B cell (primary cell): ENCODE measurements around the gene DNAH2. TPM values are rescaled to one million over a fixed set of nuclear protein-coding genes. Genes with fewer than 3 reads are reported as not detected.

ENCODE experiments used
- ATAC-seq: fragments of 200-7000 bp; cut with Tn5 transposase; one replicate; pipeline ENCODE4 v1.10.0; 2021; ENCODE audit warnings: low read depth, mild to moderate bottlenecking, moderate number of reproducible peaks, moderate library complexity
- CTCF ChIA-PET: fragments of 350-600 bp; sonication (Branson Sonifier 250); formaldehyde crosslinking; loops from one replicate; lab custom pipeline; 2021; ENCODE audit warnings: antibody characterized with exemption, inconsistent platforms; lab: Charles Lee
- POLR2A ChIA-PET: fragments of 350-600 bp; sonication (Branson Sonifier 250); formaldehyde crosslinking; loops from one replicate; lab custom pipeline; 2021; ENCODE audit warnings: antibody characterized with exemption; lab: Charles Lee
- DNase-seq: peaks from one replicate; pipeline ENCODE4 v3.0.0; 2013
- H2AFZ ChIP-seq: 2 replicates; pipeline ENCODE4 v1.6.1; 2012; ENCODE audit warnings: mild to moderate bottlenecking, low read depth, low read length; ENCODE audit not compliant: insufficient read depth, poor library complexity, severe bottlenecking
- H3K27ac ChIP-seq, 2 donors: 1 replicate in 1 of 2; 2 replicates in 1 of 2; pipeline ENCODE4 v1.5.1; 2012 to 2013; ENCODE audit warnings: low read length in 2 of 2, mild to moderate bottlenecking in 2 of 2, moderate library complexity in 1 of 2
- H3K27me3 ChIP-seq, 4 experiments: fragments of 200-600 bp in 1 of 4; sonication (generic) in 1 of 4; replicated peaks in 1 of 4; 1 replicate in 2 of 4; 2 replicates in 2 of 4; pipeline versions ENCODE4 v1.6.1 to v1.7.0; 2013 to 2016; ENCODE audit warnings: low read length in 3 of 4, mild to moderate bottlenecking in 2 of 4, mixed read lengths in 1 of 4, moderate library complexity in 1 of 4; ENCODE audit not compliant: insufficient read depth in 4 of 4, control insufficient read depth in 3 of 4; ENCODE audit errors: control extremely low read depth in 1 of 4
- H3K36me3 ChIP-seq, 2 experiments: replicated peaks in 1 of 2; 1 replicate in 1 of 2; 2 replicates in 1 of 2; pipeline versions ENCODE4 v1.6.1 to v1.7.1; 2013; ENCODE audit warnings: low read length in 1 of 2; ENCODE audit not compliant: insufficient read depth in 2 of 2, control insufficient read depth in 1 of 2; ENCODE audit errors: control extremely low read depth in 1 of 2, extremely low read depth in 1 of 2
- H3K4me1 ChIP-seq, 2 donors: fragments of 200-600 bp in 1 of 2; sonication (generic) in 1 of 2; 1 replicate in 1 of 2; 2 replicates in 1 of 2; pipeline versions ENCODE4 v1.5.1 to v1.6.1; 2013 to 2017; ENCODE audit warnings: low read length in 2 of 2; ENCODE audit not compliant: control insufficient read depth in 2 of 2, insufficient read depth in 2 of 2
- H3K4me2 ChIP-seq: replicated peaks from 2 replicates; pipeline ENCODE3; 2012; ENCODE audit warnings: mild to moderate bottlenecking, low read depth, low read length; ENCODE audit not compliant: poor library complexity, severe bottlenecking
- H3K4me3 ChIP-seq, 5 experiments: fragments of 200-600 bp in 1 of 5; sonication (generic) in 1 of 5; 1 replicate in 3 of 5; 2 replicates in 2 of 5; pipeline versions ENCODE4 v1.5.1 to v1.7.0; 2011 to 2016; ENCODE audit warnings: low read length in 4 of 5, mild to moderate bottlenecking in 4 of 5, low read depth in 2 of 5, control low read depth in 1 of 5, moderate library complexity in 1 of 5; ENCODE audit not compliant: insufficient read depth in 1 of 5; ENCODE audit errors: control extremely low read depth in 1 of 5, extremely low read depth in 1 of 5
- H3K79me2 ChIP-seq: fragments of 200-600 bp; sonication (generic); one replicate; pipeline ENCODE4 v1.6.0; 2016; ENCODE audit warnings: low read length; ENCODE audit not compliant: control insufficient read depth, insufficient read depth
- H3K9ac ChIP-seq: fragments of 200-600 bp; sonication (generic); 2 replicates; pipeline ENCODE4 v1.6.1; 2017; ENCODE audit warnings: mild to moderate bottlenecking, low read length, moderate library complexity
- H3K9me3 ChIP-seq, 3 donors: one replicate each; pipeline versions ENCODE4 v1.6.1 to v1.7.1; 2013; ENCODE audit warnings: low read length in 2 of 3; ENCODE audit not compliant: control insufficient read depth in 2 of 3, insufficient read depth in 1 of 3; ENCODE audit errors: control extremely low read depth in 1 of 3
- H4K20me1 ChIP-seq: 2 replicates; pipeline ENCODE4 v1.6.0; 2012; ENCODE audit warnings: mild to moderate bottlenecking, low read length; ENCODE audit not compliant: insufficient read depth, control insufficient read depth, poor library complexity, severe bottlenecking
- H3K27ac Mint-ChIP-seq: one replicate; pipeline ENCODE4 v1.8.0; 2021; ENCODE audit warnings: mixed read lengths
- H3K27me3 Mint-ChIP-seq: one replicate; pipeline ENCODE4 v1.8.0; 2021; ENCODE audit warnings: mixed read lengths
- H3K4me1 Mint-ChIP-seq: one replicate; pipeline ENCODE4 v1.8.0; 2021; ENCODE audit warnings: mixed read lengths
- H3K4me3 Mint-ChIP-seq: one replicate; pipeline ENCODE4 v1.8.0; 2021; ENCODE audit warnings: mixed read lengths
- H3K9me3 Mint-ChIP-seq: one replicate; pipeline ENCODE4 v1.8.0; 2022; ENCODE audit warnings: mixed read lengths; ENCODE audit not compliant: insufficient read depth
- EZH2 ChIP-seq: IDR thresholded peaks from 2 replicates; pipeline ENCODE4 v1.6.1; 2012; ENCODE audit warnings: borderline replicate concordance, low read depth, mild to moderate bottlenecking, moderate library complexity, low read length; ENCODE audit not compliant: insufficient read depth, poor library complexity, severe bottlenecking
- WGBS: methylation state at CpG from one replicate; pipeline ENCODE4 v1.1.5; 2013; ENCODE audit warnings: missing lambda C conversion rate; ENCODE audit not compliant: insufficient coverage; 5-methylcytosine and 5-hydroxymethylcytosine counted together
- intact Hi-C: fragments of 100-400 bp; cut with micrococcal nuclease; formaldehyde crosslinking; loops from one replicate; pipeline ENCODE4 v1.10.0; 2022
- polyA plus RNA-seq: library from polyadenylated mRNA; depleted of rRNA; stranded (reverse); fragments of >200 nt; gene quantifications from 2 replicates; pipeline ENCODE4 v1.2.3, GENCODE V29; 2012
- total RNA-seq, 2 donors: library from RNA; stranded (reverse); fragments of 120-200 nt in 1 of 2; gene quantifications; 1 replicate in 1 of 2; 2 replicates in 1 of 2; pipeline versions ENCODE4 v1.2.3 to v1.2.4, GENCODE V29; 2013 to 2022
- TF ChIP-seq, protein P1 (sequence below): fragments of 200-600 bp; IDR thresholded peaks from one replicate; pipeline ENCODE4 v1.8.0; 2022; ENCODE audit warnings: antibody characterized with exemption, mild to moderate bottlenecking

DNAH2 gene
- total and polyA plus RNA-seq, 2 donors (not counting 1 experiment from before 2014, with no cell fraction given) = 0.03 TPM; not detected in 1

DNA sequence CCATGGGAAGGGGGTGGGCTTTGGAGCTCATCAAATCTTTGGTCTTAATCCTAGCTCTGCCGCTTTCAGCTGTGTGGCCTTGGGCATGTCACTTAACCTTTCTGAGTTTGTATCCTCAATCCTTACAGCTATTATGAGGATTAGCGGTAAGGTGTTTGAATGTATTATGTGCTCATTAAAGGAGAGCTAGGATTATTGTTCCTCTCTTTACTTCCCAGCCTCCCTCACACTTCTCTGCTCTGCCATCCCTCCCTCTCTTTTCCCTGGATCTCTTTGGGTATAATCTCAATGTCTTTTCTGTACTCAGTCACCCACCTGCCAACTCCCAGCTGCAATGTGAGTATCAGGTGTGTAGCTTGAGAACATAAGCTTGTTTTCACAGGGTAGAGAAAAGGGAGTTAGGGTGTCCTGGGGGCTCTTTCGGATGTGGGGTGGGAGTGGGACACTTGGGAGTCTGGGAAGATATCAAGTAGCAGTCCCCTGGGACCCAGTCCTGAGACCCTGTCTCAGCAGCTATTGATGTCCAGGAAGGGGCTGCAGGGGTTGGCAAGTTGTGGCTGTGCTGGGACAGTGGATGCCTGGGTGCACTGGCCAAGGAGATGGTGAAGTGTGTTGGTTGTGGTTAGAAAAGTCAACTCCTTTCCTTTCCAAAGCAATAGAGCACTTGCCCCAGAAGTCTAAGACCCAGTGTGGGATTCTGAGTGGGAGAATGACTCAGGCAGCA is 10.8 kb upstream of the DNAH2 start:
- Mint-ChIP-seq H3K4me3 (no peak overlapping the region), H3K27ac (no peak overlapping the region), H3K27me3 (peaks cover 68% of the 10 kb centered on the region), H3K4me1 (peaks cover 25% of the 10 kb centered on the region), H3K9me3 (no peaks in the 10 kb centered on the region)
- Histone ChIP-seq H3K4me3 (no peak overlapping the region), H3K27me3 (peaks cover 0 to 71% (median 20%) of the 10 kb centered on the region in 4 experiments), H3K9ac (no peak overlapping the region), H3K4me1 (peaks cover 24 to 28% of the 10 kb centered on the region in 2 donors), H3K4me2 (no peak overlapping the region), H2AFZ (no peak overlapping the region), H3K36me3 (peaks cover 0 to 9% of the 10 kb centered on the region in 2 experiments), H4K20me1 (no peaks in the 10 kb centered on the region), H3K27ac (no peak overlapping the region), H3K79me2 (no peaks in the 10 kb centered on the region), H3K9me3 (no peaks in the 10 kb centered on the region)
- no peak for ATAC-seq
- WGBS = 67% methylated on average over 1 of the region's 3 CpGs
- CTCF ChIA-PET = interaction anchor here (1.1 to 1.6 kb wide), 2 partner anchors 10 to 20 kb away, joined by 3 to 5 read pairs; partner anchors contain the start of gene TP53
- TF ChIP-seq, protein P1, sequence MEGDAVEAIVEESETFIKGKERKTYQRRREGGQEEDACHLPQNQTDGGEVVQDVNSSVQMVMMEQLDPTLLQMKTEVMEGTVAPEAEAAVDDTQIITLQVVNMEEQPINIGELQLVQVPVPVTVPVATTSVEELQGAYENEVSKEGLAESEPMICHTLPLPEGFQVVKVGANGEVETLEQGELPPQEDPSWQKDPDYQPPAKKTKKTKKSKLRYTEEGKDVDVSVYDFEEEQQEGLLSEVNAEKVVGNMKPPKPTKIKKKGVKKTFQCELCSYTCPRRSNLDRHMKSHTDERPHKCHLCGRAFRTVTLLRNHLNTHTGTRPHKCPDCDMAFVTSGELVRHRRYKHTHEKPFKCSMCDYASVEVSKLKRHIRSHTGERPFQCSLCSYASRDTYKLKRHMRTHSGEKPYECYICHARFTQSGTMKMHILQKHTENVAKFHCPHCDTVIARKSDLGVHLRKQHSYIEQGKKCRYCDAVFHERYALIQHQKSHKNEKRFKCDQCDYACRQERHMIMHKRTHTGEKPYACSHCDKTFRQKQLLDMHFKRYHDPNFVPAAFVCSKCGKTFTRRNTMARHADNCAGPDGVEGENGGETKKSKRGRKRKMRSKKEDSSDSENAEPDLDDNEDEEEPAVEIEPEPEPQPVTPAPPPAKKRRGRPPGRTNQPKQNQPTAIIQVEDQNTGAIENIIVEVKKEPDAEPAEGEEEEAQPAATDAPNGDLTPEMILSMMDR = no peak
- TF ChIP-seq EZH2 = no peak
- POLR2A ChIA-PET = interaction anchor here (0.6 kb wide), 1 partner anchor 15 kb away, joined by 10 read pairs; no protein-coding TSS in a partner anchor
- DNase-seq = no peak
- intact Hi-C loops = no loop called here

DNA sequence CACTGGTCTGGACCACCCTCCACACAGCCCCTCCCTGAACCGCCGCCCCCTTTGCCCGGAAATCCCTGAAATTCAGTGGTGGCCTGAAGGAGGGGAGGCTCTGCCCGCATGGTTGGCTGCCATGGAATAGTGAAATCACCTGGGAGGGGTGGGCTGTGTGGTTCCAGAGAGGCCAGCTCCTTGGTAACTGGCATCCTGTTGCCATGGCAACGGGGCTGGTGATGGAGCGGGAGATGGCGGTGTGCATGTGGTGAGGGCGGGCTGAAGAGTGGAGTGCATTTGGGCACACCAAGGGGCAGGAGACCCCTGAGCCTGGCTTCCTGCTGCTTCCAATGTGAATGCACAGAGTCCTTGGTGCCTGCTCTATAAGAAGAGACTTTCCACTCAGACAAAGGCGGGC is 10.1 kb upstream of the DNAH2 start:
- Histone ChIP-seq H3K4me3 (no peak overlapping the region), H3K9me3 (no peaks in the 10 kb centered on the region), H4K20me1 (no peaks in the 10 kb centered on the region), H3K79me2 (no peaks in the 10 kb centered on the region), H3K4me1 (peaks cover 24 to 28% of the 10 kb centered on the region in 2 donors), H3K27me3 (peaks cover 0 to 72% (median 22%) of the 10 kb centered on the region in 4 experiments), H3K9ac (no peak overlapping the region), H3K36me3 (peaks cover 0 to 3% of the 10 kb centered on the region in 2 experiments), H2AFZ (no peak overlapping the region), H3K27ac (no peak overlapping the region), H3K4me2 (no peak overlapping the region)
- intact Hi-C loops = no loop called here
- no peak for DNase-seq
- Mint-ChIP-seq H3K27me3 (peaks cover 65% of the 10 kb centered on the region), H3K9me3 (no peaks in the 10 kb centered on the region), H3K4me1 (peaks cover 25% of the 10 kb centered on the region), H3K4me3 (no peak overlapping the region), H3K27ac (peak overlapping the region; percentile 20)
- no peak for TF ChIP-seq EZH2
- TF ChIP-seq, protein P1 = no peak
- WGBS = 91% methylated on average over 5 of the region's 9 CpGs
- POLR2A ChIA-PET = no interaction called here
- CTCF ChIA-PET = interaction anchor here (1.6 kb wide), 1 partner anchor 20 kb away, joined by 5 read pairs; the partner anchor contains the start of gene TP53
- ATAC-seq = no peak
